ENCODE measurements around the gene ANO6.

Gene ANO6

DNA sequence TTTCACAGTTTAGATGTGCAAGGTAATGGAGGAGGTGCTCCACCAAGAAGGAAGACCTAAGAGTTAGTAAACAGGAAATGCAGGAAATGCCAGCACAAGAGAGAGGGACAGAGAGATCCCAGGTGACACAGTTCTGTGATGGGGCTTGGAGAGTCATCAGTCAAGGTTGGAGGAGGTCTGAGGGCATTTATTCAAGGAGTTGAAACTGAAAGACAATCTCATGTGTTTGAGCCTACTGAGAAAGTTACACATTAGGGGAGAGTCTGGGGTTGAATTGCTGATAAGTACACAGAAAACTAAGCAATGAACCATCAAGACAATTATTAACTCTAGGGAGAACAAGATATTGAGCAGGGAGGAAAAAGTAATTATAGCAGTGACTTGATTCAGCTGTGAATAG is 138.5 kb downstream of the ANO6 start:
- H3K9me2 ChIP-seq (replicated peaks; ENCODE audit: insufficient read depth, low read length), result no peaks in the 10 kb centered on the region
- no peak overlapping the region for H2AFZ ChIP-seq (ENCODE audit: low read length)
- H3K4me1 ChIP-seq (ENCODE audit: low read length), result peaks cover 26% of the 10 kb centered on the region
- no peak overlapping the region for H3K4me3 ChIP-seq (ENCODE audit: low read length)
- TF ChIP-seq EZH2phosphoT487 (IDR thresholded peaks at IDR 0.05; ENCODE audit: low read length), result no peak
- no peak for TF ChIP-seq EZH2 (optimal IDR thresholded peaks at IDR 0.05; ENCODE audit: low read depth, low read length)
- TF ChIP-seq, protein P1, sequence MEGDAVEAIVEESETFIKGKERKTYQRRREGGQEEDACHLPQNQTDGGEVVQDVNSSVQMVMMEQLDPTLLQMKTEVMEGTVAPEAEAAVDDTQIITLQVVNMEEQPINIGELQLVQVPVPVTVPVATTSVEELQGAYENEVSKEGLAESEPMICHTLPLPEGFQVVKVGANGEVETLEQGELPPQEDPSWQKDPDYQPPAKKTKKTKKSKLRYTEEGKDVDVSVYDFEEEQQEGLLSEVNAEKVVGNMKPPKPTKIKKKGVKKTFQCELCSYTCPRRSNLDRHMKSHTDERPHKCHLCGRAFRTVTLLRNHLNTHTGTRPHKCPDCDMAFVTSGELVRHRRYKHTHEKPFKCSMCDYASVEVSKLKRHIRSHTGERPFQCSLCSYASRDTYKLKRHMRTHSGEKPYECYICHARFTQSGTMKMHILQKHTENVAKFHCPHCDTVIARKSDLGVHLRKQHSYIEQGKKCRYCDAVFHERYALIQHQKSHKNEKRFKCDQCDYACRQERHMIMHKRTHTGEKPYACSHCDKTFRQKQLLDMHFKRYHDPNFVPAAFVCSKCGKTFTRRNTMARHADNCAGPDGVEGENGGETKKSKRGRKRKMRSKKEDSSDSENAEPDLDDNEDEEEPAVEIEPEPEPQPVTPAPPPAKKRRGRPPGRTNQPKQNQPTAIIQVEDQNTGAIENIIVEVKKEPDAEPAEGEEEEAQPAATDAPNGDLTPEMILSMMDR (IDR thresholded peaks at IDR 0.05; ENCODE audit: low read length), result no peak
- peak; percentile 70 for DNase-seq
- H3F3A ChIP-seq (ENCODE audit: insufficient read depth, low read length), result peaks cover 13% of the 10 kb centered on the region; the same call in 1 of the 2 replicates
- peak overlapping the region; percentile 43 for H3K27ac ChIP-seq (ENCODE audit: low read length)
- H4K20me1 ChIP-seq (ENCODE audit: insufficient read depth, low read length), result no peaks in the 10 kb centered on the region
- H3K79me2 ChIP-seq (ENCODE audit: low read length), result no peaks in the 10 kb centered on the region
- H3K36me3 ChIP-seq (replicated peaks; ENCODE audit: insufficient read depth, low read length), result no peaks in the 10 kb centered on the region; the same call in 1 of the 2 replicates
- H3K4me2 ChIP-seq (ENCODE audit: low read depth, low read length), result peak overlapping the region; percentile 22
- H3K9ac ChIP-seq (ENCODE audit: low read length), result no peak overlapping the region
- H3K27me3 ChIP-seq (replicated peaks; ENCODE audit: insufficient read depth, low read length), result no peaks in the 10 kb centered on the region
- H3K9me3 ChIP-seq (replicated peaks; ENCODE audit: insufficient read depth, low read length), result no peaks in the 10 kb centered on the region

DNA sequence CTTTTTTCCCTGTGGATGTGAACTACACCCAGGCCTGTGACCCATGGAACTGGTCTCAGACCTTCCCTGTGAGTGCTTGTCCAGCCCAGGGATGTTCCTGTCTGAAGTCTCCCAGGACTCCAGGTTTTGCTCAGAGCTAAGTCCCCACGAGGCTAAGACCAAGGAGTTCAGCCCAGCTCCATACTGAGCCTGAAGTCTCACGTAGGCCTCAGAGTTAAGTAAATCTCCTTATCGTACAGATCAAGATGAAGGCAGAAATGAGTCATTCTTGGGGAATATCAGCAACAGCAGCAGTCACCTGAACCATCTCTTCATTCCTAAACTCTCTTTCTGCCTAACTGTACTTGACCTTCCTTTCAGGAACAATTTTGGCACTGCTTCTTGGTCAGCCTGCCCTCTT is 139.8 kb downstream of the ANO6 start:
- Histone ChIP-seq H3K27me3 (replicated peaks; ENCODE audit: insufficient read depth, low read length) (no peaks in the 10 kb centered on the region), H3K79me2 (ENCODE audit: low read length) (no peaks in the 10 kb centered on the region), H3K9me3 (replicated peaks; ENCODE audit: insufficient read depth, low read length) (no peaks in the 10 kb centered on the region), H3K4me1 (ENCODE audit: low read length) (peaks cover 26% of the 10 kb centered on the region), H3K4me3 (ENCODE audit: low read length) (no peak overlapping the region), H3K27ac (ENCODE audit: low read length) (no peak overlapping the region), H3K4me2 (ENCODE audit: low read depth, low read length) (no peak overlapping the region), H3K36me3 (replicated peaks; ENCODE audit: insufficient read depth, low read length) (no peaks in the 10 kb centered on the region; the same call in 1 of the 2 replicates), H3K9ac (ENCODE audit: low read length) (no peak overlapping the region), H2AFZ (ENCODE audit: low read length) (no peak overlapping the region), H3K9me2 (replicated peaks; ENCODE audit: insufficient read depth, low read length) (no peaks in the 10 kb centered on the region), H4K20me1 (ENCODE audit: insufficient read depth, low read length) (no peaks in the 10 kb centered on the region), H3F3A (ENCODE audit: insufficient read depth, low read length) (peaks cover 13% of the 10 kb centered on the region; the same call in 1 of the 2 replicates)
- TF ChIP-seq EZH2phosphoT487 (IDR thresholded peaks at IDR 0.05; ENCODE audit: low read length) (no peak), EZH2 (optimal IDR thresholded peaks at IDR 0.05; ENCODE audit: low read depth, low read length) (no peak)
- TF ChIP-seq, protein P1 (IDR thresholded peaks at IDR 0.05; ENCODE audit: low read length), result no peak
- no peak for DNase-seq

DNA sequence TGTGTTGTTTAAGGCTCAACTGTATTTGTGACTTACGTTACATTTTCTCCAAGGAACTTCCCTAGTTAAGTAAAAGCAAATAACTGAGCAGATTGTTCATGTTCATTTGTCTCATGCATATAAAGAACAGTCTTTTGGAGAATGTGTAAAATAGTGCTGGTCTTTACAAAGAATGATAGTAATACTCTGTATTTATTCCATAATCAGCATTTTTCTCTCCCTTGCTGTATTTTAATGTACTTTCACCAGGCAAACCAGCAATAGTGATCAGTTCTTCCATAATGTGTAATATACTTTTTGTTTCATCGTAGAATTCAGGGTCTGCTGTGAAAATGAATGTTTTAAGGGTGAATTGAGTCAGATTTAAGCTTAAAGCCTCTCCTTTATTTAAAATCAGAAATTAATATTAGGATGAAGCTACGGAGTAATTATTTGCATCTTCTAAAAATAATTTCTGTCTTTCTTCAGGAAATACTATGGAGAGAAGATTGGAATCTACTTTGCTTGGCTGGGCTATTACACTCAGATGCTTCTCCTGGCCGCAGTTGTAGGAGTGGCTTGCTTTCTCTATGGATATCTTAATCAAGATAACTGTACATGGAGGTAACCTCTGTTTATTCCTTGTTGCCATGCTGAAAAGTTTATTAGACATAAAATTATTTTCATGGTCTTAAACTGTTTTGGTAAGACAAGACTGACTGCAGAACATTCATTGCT is 141.1 kb downstream of the ANO6 start:
- no peaks in the 10 kb centered on the region for H3K27me3 ChIP-seq (replicated peaks; ENCODE audit: insufficient read depth, low read length)

More for the DNA sequence above, 141.1 kb downstream of the ANO6 start:
- H3F3A ChIP-seq (ENCODE audit: insufficient read depth, low read length), result peaks cover 13% of the 10 kb centered on the region; the same call in 1 of the 2 replicates
- no peaks in the 10 kb centered on the region for H3K36me3 ChIP-seq (replicated peaks; ENCODE audit: insufficient read depth, low read length)
- no peak overlapping the region for H3K27ac ChIP-seq (ENCODE audit: low read length)
- DNase-seq, result no peak
- H3K79me2 ChIP-seq (ENCODE audit: low read length), result no peaks in the 10 kb centered on the region
- H3K9me2 ChIP-seq (replicated peaks; ENCODE audit: insufficient read depth, low read length), result no peaks in the 10 kb centered on the region
- no peaks in the 10 kb centered on the region for H4K20me1 ChIP-seq (ENCODE audit: insufficient read depth, low read length)
- H3K9me3 ChIP-seq (replicated peaks; ENCODE audit: insufficient read depth, low read length), result no peaks in the 10 kb centered on the region
- no peak for TF ChIP-seq EZH2 (optimal IDR thresholded peaks at IDR 0.05; ENCODE audit: low read depth, low read length)
- no peak for TF ChIP-seq EZH2phosphoT487 (IDR thresholded peaks at IDR 0.05; ENCODE audit: low read length)
- TF ChIP-seq, protein P1 (IDR thresholded peaks at IDR 0.05; ENCODE audit: low read length), result no peak
- H3K4me3 ChIP-seq (ENCODE audit: low read length), result no peak overlapping the region
- peaks cover 26% of the 10 kb centered on the region for H3K4me1 ChIP-seq (ENCODE audit: low read length)
- H3K4me2 ChIP-seq (ENCODE audit: low read depth, low read length), result no peak overlapping the region
- no peak overlapping the region for H2AFZ ChIP-seq (ENCODE audit: low read length)
- H3K9ac ChIP-seq (ENCODE audit: low read length), result no peak overlapping the region
